ENCODE measurements around the gene BRAF.
A peak's percentile ranks its signal among the peaks of the same experiment; 100 is the strongest.

The BRAF gene

DNA sequence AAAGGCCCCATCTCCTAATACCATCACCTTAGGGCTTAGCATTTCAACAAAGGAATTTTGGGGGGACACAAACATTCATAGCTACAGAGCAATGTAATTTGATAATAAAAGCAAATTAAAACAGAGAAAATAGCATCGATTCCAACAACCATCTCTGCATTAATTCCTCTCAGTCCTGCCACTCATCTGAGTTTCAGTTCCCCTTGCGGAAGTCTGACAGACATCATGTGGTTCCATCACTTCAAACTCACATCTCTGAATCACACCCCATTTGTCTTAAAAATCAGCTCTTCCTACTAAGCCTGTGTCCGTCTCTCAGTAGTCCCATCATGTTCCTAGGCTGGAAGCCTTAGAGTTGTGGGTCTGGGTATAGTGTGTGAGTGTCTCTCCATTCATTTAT, 248.4 kb downstream of the BRAF start:
- DNase-seq (ENCODE audit: low read depth) = no peak
- TF ChIP-seq CTCF (IDR thresholded peaks at IDR 0.05; ENCODE audit: low read length, missing control alignments) = no peak
- no peak overlapping the region for H3K4me3 ChIP-seq (replicated peaks; ENCODE audit: low read depth, low read length)

GRCh38 chr7:140675726-140676125, 249.0 kb downstream of the BRAF start:
- no peak overlapping the region for H3K4me3 ChIP-seq (replicated peaks; ENCODE audit: low read depth, low read length)
- DNase-seq (ENCODE audit: low read depth) = no peak
- no peak for TF ChIP-seq CTCF (IDR thresholded peaks at IDR 0.05; ENCODE audit: low read length, missing control alignments)

DNA sequence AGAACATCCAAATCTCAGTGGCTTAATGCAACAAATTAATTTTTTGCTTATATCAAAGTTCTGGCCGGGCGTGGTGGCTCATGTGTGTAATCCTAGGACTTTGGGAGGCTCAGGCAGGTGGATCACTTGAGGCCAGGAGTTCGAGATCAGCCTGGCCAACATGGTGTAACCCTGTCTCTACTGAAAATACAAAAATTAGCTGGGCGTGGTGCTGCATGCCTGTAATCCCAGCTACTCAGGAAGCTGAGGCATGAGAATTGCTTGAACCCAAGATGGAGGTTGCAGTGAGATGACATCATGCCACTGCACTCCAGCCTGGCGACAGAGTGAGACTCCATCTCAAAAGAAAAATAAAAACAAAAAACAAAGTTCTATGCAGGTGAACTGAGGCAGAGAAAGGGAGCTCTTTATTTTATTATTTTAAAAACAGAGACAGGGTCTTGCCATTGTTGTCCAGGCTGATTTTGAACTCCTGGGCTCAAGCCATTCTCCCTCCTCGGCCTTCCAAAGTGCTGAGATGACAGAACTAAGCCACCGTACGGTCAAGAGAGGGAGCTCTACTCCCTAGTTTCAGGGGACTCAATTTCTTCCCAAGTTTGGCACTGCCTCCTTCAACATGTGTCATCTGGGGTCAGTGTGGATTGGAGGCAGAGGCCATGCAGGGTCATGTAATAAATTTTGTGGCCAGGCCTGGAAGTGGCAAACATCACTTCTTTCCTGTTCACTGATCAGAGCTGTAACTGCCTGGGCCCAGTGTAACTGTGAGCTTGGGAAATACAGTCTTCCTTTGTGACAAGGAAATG, 249.6 kb downstream of the BRAF start:
- no peak overlapping the region for H3K4me3 ChIP-seq (replicated peaks; ENCODE audit: low read depth, low read length)
- TF ChIP-seq CTCF (IDR thresholded peaks at IDR 0.05; ENCODE audit: low read length, missing control alignments) = peak; percentile 63
- peak; percentile 64 for DNase-seq (ENCODE audit: low read depth)

GRCh38 chr7:140674356-140674800, 250.4 kb downstream of the BRAF start:
- no peak for DNase-seq (ENCODE audit: low read depth)
- H3K4me3 ChIP-seq (replicated peaks; ENCODE audit: low read depth, low read length) = no peak overlapping the region
- TF ChIP-seq CTCF (IDR thresholded peaks at IDR 0.05; ENCODE audit: low read length, missing control alignments) = no peak

DNA sequence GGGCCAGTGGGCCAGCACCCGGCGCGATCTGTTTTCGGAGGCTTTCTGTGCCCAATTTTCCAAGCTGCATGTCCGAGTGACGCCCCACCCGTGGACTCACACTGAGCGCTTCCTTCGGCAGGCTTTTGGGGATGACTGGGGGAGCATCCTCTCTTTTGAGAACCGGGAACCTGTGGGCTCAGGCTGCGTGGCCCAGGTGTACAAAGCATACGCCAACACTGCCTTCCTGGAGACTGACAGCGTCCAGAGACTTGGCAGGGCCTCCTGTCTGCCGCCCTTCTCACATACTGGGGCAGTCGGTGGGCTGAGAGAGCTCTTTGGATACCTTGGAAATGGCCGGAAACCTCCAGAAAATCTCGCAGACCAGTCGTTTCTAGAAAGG, 251.0 kb downstream of the BRAF start:
- no peak for TF ChIP-seq CTCF (IDR thresholded peaks at IDR 0.05; ENCODE audit: low read length, missing control alignments)
- DNase-seq (ENCODE audit: low read depth) = no peak
- peak overlapping the region; percentile 58 for H3K4me3 ChIP-seq (replicated peaks; ENCODE audit: low read depth, low read length)

GRCh38 chr7:140673063-140673773, 251.5 kb downstream of the BRAF start:
- no peak for DNase-seq (ENCODE audit: low read depth)
- no peak for TF ChIP-seq CTCF (IDR thresholded peaks at IDR 0.05; ENCODE audit: low read length, missing control alignments)
- peak overlapping the region; percentile 58 for H3K4me3 ChIP-seq (replicated peaks; ENCODE audit: low read depth, low read length)
